D341Med (cell line): ENCODE measurements around the gene MBL2.

Experiments
- DNase-seq: peaks from one replicate; pipeline ENCODE4 v3.0.0; 2012; ENCODE audit warnings: low spot score

MBL2 gene

GRCh38 chr10:52740155-52740549 lies 32.4 kb downstream of the MBL2 start:
- no peak for DNase-seq

- DNase-seq = no peak
These were observed 33.0 kb downstream of the MBL2 start for GRCh38 chr10:52739380-52740154.

- DNase-seq = no peak
These were observed 33.6 kb downstream of the MBL2 start for GRCh38 chr10:52738951-52739350.

- DNase-seq = no peak
These were observed 43.1 kb downstream of the MBL2 start for GRCh38 chr10:52729271-52730104.

- DNase-seq = no peak
These were observed 52.6 kb downstream of the MBL2 start for GRCh38 chr10:52720018-52720417.
